OCI-LY1 (cell line): ENCODE results near the gene RNF11.
A peak's percentile ranks its signal among the peaks of the same experiment; 100 is the strongest.

Experiments used
- H2AFZ ChIP-seq: fragments of 200-600 bp; sonication (generic), shearing (Covaris generic); 2 replicates; pipeline ENCODE4 v1.6.0; 2014; ENCODE audit warnings: antibody characterized with exemption, mild to moderate bottlenecking, low read length
- H3F3A ChIP-seq: fragments of 200-600 bp; sonication (generic), shearing (Covaris generic); 2 replicates; pipeline ENCODE4 v1.6.0; 2014; ENCODE audit warnings: mild to moderate bottlenecking, antibody characterized with exemption, low read length, moderate library complexity; ENCODE audit not compliant: insufficient read depth
- H3K27ac ChIP-seq: fragments of 200-600 bp; sonication (generic); 2 replicates; pipeline ENCODE4 v1.5.1; 2014; ENCODE audit warnings: low read length, mixed run types, mild to moderate bottlenecking, low read depth; ENCODE audit not compliant: poor library complexity, severe bottlenecking
- H3K27me3 ChIP-seq: fragments of 200-600 bp; sonication (generic); 2 replicates; pipeline ENCODE4 v1.6.0; 2014; ENCODE audit warnings: antibody characterized with exemption, mild to moderate bottlenecking, low read length, moderate library complexity; ENCODE audit not compliant: insufficient read depth
- H3K36me3 ChIP-seq: fragments of 200-600 bp; sonication (generic); 2 replicates; pipeline ENCODE4 v1.6.1; 2014; ENCODE audit warnings: mild to moderate bottlenecking, antibody characterized with exemption, low read length, moderate library complexity, mixed read lengths; ENCODE audit not compliant: insufficient read depth
- H3K4me1 ChIP-seq: fragments of 200-600 bp; sonication (generic); 2 replicates; pipeline ENCODE4 v1.5.1; 2014; ENCODE audit warnings: mild to moderate bottlenecking, low read length, moderate library complexity; ENCODE audit not compliant: insufficient read depth, severe bottlenecking
- H3K4me2 ChIP-seq: fragments of 200-600 bp; sonication (generic), shearing (Covaris generic); 2 replicates; pipeline ENCODE4 v1.6.1; 2014; ENCODE audit warnings: low read length
- H3K4me3 ChIP-seq: fragments of 200-600 bp; sonication (generic); 2 replicates; pipeline ENCODE4 v1.5.1; 2014; ENCODE audit warnings: low read length, low read depth, mild to moderate bottlenecking, mixed read lengths; ENCODE audit not compliant: poor library complexity, severe bottlenecking
- H3K79me2 ChIP-seq: fragments of 200-600 bp; shearing (Covaris generic); 2 replicates; pipeline ENCODE4 v1.6.1; 2016; ENCODE audit warnings: mixed run types, low read length, mixed read lengths; ENCODE audit not compliant: insufficient read depth
- H3K9ac ChIP-seq: fragments of 200-600 bp; sonication (generic), shearing (Covaris generic); 2 replicates; pipeline ENCODE4 v1.6.1; 2014; ENCODE audit warnings: mild to moderate bottlenecking, low read length, mixed read lengths
- H3K9me2 ChIP-seq: fragments of 200-600 bp; sonication (generic), shearing (Covaris generic); 2 replicates; pipeline ENCODE4 v1.6.1; 2014; ENCODE audit warnings: low read depth, mild to moderate bottlenecking, low read length, mixed read lengths
- H3K9me3 ChIP-seq: fragments of 200-600 bp; shearing (Covaris generic); 2 replicates; pipeline ENCODE4 v1.6.1; 2014; ENCODE audit warnings: low read length, mixed read lengths
- H4K20me1 ChIP-seq: fragments of 200-600 bp; sonication (generic), shearing (Covaris generic); 2 replicates; pipeline ENCODE4 v1.6.0; 2016; ENCODE audit warnings: mild to moderate bottlenecking, low read length; ENCODE audit not compliant: insufficient read depth
- CTCF ChIP-seq: fragments of 200-600 bp; sonication (generic), shearing (Covaris generic); IDR thresholded peaks from 2 replicates; pipeline ENCODE4 v1.5.1; 2017; ENCODE audit warnings: mild to moderate bottlenecking, antibody characterized with exemption, low read length, moderate library complexity, mixed read lengths
- EZH2 ChIP-seq: fragments of 200-600 bp; sonication (generic), shearing (Covaris generic); IDR thresholded peaks from 2 replicates; pipeline ENCODE4 v1.8.0; 2017; ENCODE audit warnings: borderline replicate concordance, mixed run types, mild to moderate bottlenecking, antibody characterized with exemption, low read length, moderate library complexity, mixed read lengths

RNF11 gene

GRCh38 chr1:51203121-51203873 is 32.8 kb upstream of the RNF11 start:
- Histone ChIP-seq H3K36me3 (no peaks in the 10 kb centered on the region), H3K4me2 (0 out of 2 replicates have a peak overlapping the region, but pooled peaks have one; percentile 4), H3K79me2 (no peaks in the 10 kb centered on the region), H3K9me3 (no peaks in the 10 kb centered on the region), H3K27me3 (no peaks in the 10 kb centered on the region), H3K4me3 (no peak overlapping the region), H3K27ac (peak overlapping the region; percentile 53), H3K4me1 (peaks cover 9% of the 10 kb centered on the region), H3K9ac (no peak overlapping the region), H4K20me1 (no peaks in the 10 kb centered on the region), H2AFZ (no peak overlapping the region), H3F3A (no peaks in the 10 kb centered on the region), H3K9me2 (no peaks in the 10 kb centered on the region)
- no peak for TF ChIP-seq EZH2
- TF ChIP-seq CTCF = no peak

- no peaks in the 10 kb centered on the region for H4K20me1 ChIP-seq
- no peak overlapping the region for H3K4me3 ChIP-seq
- no peak overlapping the region for H2AFZ ChIP-seq
- H3K79me2 ChIP-seq = no peaks in the 10 kb centered on the region
- H3K27me3 ChIP-seq = no peaks in the 10 kb centered on the region
- no peaks in the 10 kb centered on the region for H3K36me3 ChIP-seq
- H3K27ac ChIP-seq = peak overlapping the region; percentile 65
- H3K9me3 ChIP-seq = no peaks in the 10 kb centered on the region
- H3K9me2 ChIP-seq = no peaks in the 10 kb centered on the region
- H3K4me1 ChIP-seq = peaks cover 9% of the 10 kb centered on the region
- no peaks in the 10 kb centered on the region for H3F3A ChIP-seq
- no peak for TF ChIP-seq CTCF
- no peak for TF ChIP-seq EZH2
- no peak overlapping the region for H3K4me2 ChIP-seq
- H3K9ac ChIP-seq = no peak overlapping the region
These were observed 32.2 kb upstream of the RNF11 start for GRCh38 chr1:51203874-51204245.

DNA sequence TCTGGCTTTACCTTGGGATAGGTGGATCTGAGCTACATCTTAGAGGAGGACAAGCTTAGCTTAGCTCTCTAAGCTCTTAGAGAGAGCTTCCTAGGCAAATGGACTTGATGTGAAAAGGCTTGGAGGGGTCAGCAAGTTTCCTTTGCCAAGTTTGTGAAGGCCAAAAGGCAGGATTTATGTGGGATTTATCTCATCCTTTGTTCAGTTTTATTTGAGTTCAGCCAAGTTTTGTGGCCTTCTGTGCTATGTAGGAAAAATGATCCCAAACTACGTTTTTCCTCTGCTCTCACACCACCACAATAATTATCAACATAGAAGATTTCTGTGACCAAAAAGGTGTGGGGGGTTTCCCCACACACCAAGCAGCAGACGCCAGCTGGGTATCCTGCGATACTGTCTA is 26.0 kb upstream of the RNF11 start:
- no peak for TF ChIP-seq CTCF
- TF ChIP-seq EZH2 = no peak

More for the DNA sequence above, 26.0 kb upstream of the RNF11 start:
- Histone ChIP-seq H3K79me2 (no peaks in the 10 kb centered on the region), H3K9me2 (no peaks in the 10 kb centered on the region), H3K27ac (no peak overlapping the region), H3K4me2 (no peak overlapping the region), H3K4me1 (no peaks in the 10 kb centered on the region), H3K9ac (no peak overlapping the region), H3K4me3 (no peak overlapping the region), H3K9me3 (no peaks in the 10 kb centered on the region), H3F3A (no peaks in the 10 kb centered on the region), H2AFZ (no peak overlapping the region), H4K20me1 (no peaks in the 10 kb centered on the region), H3K27me3 (peaks cover 5% of the 10 kb centered on the region; the same call in 1 of the 2 replicates), H3K36me3 (no peaks in the 10 kb centered on the region)
